ENCODE data around the gene ADGRL3. TPM values are rescaled to one million over a fixed set of nuclear protein-coding genes. Genes with fewer than 3 reads are reported as not detected.
"Not testable (repeated sequence)": the region's sequence is repeated elsewhere in the genome, so short reads cannot be mapped to it uniquely, and the experiment has no call there.

The ADGRL3 gene
- total RNA-seq, 1 donor from 2014 or later, result 2.1 TPM

GRCh38 chr4:61505773-61506685 is 305.9 kb downstream of the ADGRL3 start:
- no peak for DNase-seq (ENCODE audit: low read depth)
- Histone ChIP-seq H3K4me3 (ENCODE audit: low read depth, low read length) (no peak overlapping the region), H3K36me3 (ENCODE audit: control insufficient read depth, insufficient read depth, low read length) (no peaks in the 10 kb centered on the region), H3K27me3 (ENCODE audit: control insufficient read depth, insufficient read depth, low read length) (no peaks in the 10 kb centered on the region)
- TF ChIP-seq, protein P1, sequence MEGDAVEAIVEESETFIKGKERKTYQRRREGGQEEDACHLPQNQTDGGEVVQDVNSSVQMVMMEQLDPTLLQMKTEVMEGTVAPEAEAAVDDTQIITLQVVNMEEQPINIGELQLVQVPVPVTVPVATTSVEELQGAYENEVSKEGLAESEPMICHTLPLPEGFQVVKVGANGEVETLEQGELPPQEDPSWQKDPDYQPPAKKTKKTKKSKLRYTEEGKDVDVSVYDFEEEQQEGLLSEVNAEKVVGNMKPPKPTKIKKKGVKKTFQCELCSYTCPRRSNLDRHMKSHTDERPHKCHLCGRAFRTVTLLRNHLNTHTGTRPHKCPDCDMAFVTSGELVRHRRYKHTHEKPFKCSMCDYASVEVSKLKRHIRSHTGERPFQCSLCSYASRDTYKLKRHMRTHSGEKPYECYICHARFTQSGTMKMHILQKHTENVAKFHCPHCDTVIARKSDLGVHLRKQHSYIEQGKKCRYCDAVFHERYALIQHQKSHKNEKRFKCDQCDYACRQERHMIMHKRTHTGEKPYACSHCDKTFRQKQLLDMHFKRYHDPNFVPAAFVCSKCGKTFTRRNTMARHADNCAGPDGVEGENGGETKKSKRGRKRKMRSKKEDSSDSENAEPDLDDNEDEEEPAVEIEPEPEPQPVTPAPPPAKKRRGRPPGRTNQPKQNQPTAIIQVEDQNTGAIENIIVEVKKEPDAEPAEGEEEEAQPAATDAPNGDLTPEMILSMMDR (IDR thresholded peaks at IDR 0.05; ENCODE audit: insufficient read depth, low read length, poor library complexity, severe bottlenecking), result no peak

DNA sequence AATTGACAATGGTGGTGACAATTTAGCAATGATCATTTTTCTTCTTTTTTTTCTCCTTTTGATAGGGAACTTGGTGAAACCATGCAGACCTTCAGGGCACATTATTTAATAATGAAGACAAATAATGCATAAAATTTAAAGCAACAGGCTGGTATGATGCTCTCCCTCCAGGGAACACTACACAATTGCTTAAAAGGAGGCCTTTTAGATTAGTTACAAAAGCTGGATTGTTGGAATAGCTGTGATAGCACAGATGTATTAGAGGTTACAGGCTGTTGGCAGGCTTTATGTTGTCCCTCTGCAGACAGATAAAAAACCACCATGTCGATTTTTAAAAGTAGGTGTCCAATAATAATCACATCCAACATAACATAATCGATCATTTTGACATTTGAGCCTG is 307.0 kb downstream of the ADGRL3 start:
- TF ChIP-seq, protein P1 (IDR thresholded peaks at IDR 0.05; ENCODE audit: insufficient read depth, low read length, poor library complexity, severe bottlenecking), result no peak
- no peak for DNase-seq (ENCODE audit: low read depth)
- H3K27me3 ChIP-seq (ENCODE audit: control insufficient read depth, insufficient read depth, low read length), result no peaks in the 10 kb centered on the region
- no peak overlapping the region for H3K4me3 ChIP-seq (ENCODE audit: low read depth, low read length)
- no peaks in the 10 kb centered on the region for H3K36me3 ChIP-seq (ENCODE audit: control insufficient read depth, insufficient read depth, low read length)

DNA sequence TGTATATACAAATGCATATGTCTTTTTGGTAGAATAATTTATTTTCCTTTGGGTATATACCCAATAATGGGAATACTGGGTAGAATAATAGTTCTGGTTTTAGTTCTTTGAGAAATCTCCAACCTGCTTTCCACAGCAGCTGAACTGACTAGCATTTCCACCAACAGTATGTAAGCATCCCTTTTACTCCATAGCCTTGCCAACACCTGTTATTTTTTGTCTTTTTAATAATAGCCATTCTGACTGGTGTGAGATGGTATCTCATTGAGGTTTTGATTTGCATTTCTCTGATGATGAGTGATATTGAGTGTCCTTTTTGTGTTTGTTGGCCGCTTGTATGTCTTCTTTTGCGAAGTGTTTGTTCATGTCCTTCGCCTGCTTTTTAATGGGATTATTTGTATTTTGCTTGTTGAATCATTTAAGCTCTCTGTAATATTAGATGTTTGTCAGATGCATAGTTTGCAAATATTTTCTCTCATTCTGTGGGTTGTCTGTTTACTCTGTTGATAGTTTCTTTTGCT is 309.7 kb downstream of the ADGRL3 start:
- H3K27me3 ChIP-seq (ENCODE audit: control insufficient read depth, insufficient read depth, low read length); H3K4me3 ChIP-seq (ENCODE audit: low read depth, low read length); H3K36me3 ChIP-seq (ENCODE audit: control insufficient read depth, insufficient read depth, low read length); DNase-seq (ENCODE audit: low read depth): not testable (repeated sequence)

DNA sequence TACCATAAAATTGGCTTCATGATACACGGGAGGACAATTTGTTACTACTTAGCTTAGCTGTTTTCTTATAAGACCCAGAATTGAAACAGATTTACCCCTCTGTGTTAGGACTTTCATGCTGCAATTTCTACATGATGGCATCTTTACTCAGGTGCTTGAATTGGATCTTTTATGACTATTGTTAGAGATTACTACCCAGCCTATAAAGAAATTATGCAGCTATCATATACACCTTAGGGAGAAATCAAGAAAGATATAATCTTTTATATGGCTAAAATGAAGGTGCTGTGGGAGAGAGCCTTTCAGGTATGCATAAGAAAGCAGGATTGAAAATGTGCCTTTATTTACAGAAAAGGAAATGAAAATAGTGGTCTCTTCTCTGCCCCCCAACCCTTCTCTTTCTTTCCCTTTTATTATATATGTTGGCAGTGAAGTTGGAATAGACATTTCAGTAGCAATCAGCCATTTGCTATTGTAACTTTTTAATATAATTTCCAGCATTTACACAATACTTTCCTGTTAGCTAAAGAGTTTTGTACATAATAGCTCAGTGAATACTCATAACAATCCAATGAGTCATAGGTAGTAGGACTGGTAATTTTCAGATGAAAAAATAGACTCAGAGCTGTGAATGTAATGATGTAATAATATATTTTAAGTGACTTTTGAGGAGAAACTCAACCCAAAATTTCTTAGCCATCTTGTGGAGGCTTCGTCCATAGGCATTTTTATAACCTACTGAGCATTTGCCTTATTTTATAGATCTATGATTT is 311.8 kb downstream of the ADGRL3 start:
- Histone ChIP-seq H3K27me3 (ENCODE audit: control insufficient read depth, insufficient read depth, low read length) (no peaks in the 10 kb centered on the region), H3K36me3 (ENCODE audit: control insufficient read depth, insufficient read depth, low read length) (no peaks in the 10 kb centered on the region), H3K4me3 (ENCODE audit: low read depth, low read length) (no peak overlapping the region)
- TF ChIP-seq, protein P1 (IDR thresholded peaks at IDR 0.05; ENCODE audit: insufficient read depth, low read length, poor library complexity, severe bottlenecking), result no peak
- DNase-seq (ENCODE audit: low read depth), result no peak

DNA sequence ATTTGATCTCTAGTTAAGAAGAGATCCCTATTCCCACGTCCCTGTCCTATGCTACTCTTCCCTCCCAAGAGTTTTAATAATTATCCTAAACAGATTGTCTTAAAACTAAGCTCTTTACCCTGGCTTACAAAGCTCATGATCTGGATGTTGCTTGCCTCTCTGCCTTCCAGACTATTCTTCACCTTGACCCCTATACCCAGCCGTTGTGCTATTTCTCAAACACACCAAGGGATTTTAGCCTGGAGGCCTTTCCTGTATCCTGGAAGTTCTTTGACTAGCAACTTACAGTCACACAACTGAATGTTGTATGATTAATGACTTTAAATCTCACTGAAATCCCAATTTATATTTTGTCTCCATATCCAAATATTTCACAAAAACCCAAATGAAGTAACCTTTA is 314.9 kb downstream of the ADGRL3 start:
- no peaks in the 10 kb centered on the region for H3K36me3 ChIP-seq (ENCODE audit: control insufficient read depth, insufficient read depth, low read length)
- no peak overlapping the region for H3K4me3 ChIP-seq (ENCODE audit: low read depth, low read length)
- no peaks in the 10 kb centered on the region for H3K27me3 ChIP-seq (ENCODE audit: control insufficient read depth, insufficient read depth, low read length)
- TF ChIP-seq, protein P1 (IDR thresholded peaks at IDR 0.05; ENCODE audit: insufficient read depth, low read length, poor library complexity, severe bottlenecking), result no peak
- DNase-seq (ENCODE audit: low read depth), result no peak

DNA sequence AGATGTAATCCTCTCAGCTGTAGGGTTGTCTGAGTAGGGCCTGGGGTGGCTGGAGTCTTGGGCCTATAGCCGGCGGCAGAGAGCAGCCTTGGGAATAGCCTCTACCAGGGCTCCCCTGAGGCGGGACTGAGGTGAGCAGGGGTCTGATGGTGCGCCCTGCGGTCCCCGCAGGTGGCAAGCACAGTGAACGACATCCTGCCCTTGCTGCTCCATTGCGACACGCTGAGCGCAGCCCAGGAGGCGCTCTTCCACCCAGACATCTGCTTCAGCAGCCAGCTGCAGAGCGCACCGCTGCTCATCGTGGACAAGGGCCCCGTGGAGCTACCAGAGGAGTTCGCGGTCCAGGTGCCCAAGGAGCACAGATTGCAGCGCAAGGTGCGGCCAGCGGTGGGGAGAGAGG is 317.0 kb downstream of the ADGRL3 start:
- Histone ChIP-seq H3K36me3 (ENCODE audit: control insufficient read depth, insufficient read depth, low read length) (no peaks in the 10 kb centered on the region), H3K27me3 (ENCODE audit: control insufficient read depth, insufficient read depth, low read length) (no peaks in the 10 kb centered on the region), H3K4me3 (ENCODE audit: low read depth, low read length) (no peak overlapping the region)
- TF ChIP-seq, protein P1 (IDR thresholded peaks at IDR 0.05; ENCODE audit: insufficient read depth, low read length, poor library complexity, severe bottlenecking), result peak; percentile 10
- no peak for DNase-seq (ENCODE audit: low read depth)
